CD4-positive, alpha-beta T cell treated with Interleukin-4 for 1 hour (primary cell): Measurements from ENCODE around the gene SCARB1.

Experiments used
- DNase-seq, 2 donors: peaks; one replicate each; pipeline ENCODE4 v3.0.0-alpha.2; 2020 to 2022

SCARB1 gene

DNA sequence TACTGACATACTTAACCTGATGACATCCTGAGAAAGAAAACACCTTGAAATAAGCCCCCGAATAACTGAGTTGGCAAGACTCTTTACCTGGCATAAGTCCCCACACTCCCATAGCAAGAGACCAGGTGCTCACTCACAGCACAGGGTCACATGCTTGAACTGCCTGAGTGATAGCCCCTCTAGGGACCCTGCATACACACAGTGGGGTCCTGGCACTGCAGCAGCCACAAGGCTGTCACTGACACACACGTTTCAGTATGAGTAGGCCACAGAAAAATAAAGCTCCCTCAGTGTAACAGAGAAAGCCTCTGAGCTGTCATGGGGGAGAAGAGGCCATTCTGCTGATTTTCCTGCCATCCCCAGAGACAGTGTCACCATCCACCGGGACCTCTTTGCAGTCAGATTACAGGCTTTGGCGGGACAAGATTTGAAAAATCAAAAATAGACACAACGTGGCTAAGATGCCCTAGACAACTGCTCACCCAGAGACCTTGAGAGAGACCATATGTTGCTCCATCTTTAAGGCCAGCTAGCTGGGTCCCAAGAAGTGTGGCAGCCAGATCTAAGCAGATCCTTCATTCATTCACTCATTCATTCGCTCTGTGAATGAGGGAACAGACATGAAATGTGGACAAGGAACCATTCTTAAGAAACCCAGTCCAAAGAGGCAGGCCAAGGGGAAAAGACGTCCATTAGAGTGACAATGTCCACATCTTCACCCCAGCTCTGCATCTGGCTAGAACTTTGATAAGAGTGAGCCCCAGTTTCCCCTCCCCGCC is 1.6 kb downstream of the SCARB1 start:
- DNase-seq: no peak

GRCh38 chr12:124861492-124861891 is 2.2 kb downstream of the SCARB1 start:
- DNase-seq: no peak

GRCh38 chr12:124857921-124858461 is 5.7 kb downstream of the SCARB1 start:
- no peak for DNase-seq

DNA sequence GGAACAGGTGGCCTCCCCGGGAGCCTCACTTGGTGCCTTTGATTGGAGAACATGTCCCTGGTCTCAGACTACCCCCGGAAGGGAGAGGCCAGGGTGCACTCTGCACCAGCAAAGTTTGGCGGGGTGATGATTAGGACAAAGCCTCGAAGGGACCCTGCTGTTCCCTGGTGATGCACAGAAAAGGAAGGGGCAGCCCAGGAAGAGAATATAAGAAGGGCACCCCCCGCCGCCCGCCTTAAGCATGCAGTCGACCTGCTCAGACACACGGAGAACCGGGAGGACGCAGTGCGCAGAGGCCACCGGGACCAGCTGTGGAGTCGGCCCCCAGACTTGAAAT is 6.9 kb downstream of the SCARB1 start:
- DNase-seq: no peak

GRCh38 chr12:124856132-124856841 is 7.4 kb downstream of the SCARB1 start:
- no peak for DNase-seq

GRCh38 chr12:124855275-124855957 is 8.2 kb downstream of the SCARB1 start:
- no peak for DNase-seq

- no peak for DNase-seq
These were observed 9.0 kb downstream of the SCARB1 start for GRCh38 chr12:124854637-124855184.

DNA sequence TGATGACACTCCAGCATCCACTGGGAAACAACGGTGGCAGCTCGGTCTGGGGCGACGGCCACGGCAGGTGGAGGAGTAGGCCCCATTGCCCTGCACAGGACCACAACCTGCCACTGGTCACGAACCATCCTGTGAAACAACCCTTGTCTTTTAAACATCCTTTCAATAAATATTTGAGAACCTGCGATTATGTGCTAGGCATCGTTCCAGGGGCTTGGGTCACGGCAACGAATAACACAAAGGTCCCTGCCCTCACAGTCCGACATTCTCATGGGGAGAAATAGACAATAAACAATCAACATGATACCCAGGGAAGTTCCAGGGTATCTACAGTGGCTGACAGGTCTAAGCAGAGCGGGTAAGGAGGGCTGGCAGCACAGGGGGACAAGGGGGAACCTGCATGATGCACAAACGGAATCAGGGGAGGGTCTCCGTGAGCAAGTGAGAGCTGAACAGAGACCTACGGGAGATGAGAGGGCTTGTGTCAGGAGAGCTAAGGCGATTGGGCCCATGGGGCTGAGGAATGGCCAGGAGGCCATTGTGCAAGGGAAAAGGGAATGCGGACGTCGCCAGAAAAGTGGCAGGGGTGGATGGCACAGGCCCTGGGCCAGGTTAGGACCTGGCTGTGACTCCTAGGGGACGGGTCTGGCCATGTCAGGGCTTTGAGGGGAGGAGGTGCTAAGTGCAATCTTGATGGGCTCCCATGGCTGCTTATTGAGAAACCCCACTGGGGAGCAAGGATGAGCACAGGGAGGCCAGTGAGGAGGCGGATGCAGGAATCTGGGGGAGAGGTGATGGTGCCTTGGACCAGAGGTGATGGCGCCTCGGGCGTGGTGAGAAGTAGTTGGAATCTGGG is 9.7 kb downstream of the SCARB1 start:
- DNase-seq: no peak

DNA sequence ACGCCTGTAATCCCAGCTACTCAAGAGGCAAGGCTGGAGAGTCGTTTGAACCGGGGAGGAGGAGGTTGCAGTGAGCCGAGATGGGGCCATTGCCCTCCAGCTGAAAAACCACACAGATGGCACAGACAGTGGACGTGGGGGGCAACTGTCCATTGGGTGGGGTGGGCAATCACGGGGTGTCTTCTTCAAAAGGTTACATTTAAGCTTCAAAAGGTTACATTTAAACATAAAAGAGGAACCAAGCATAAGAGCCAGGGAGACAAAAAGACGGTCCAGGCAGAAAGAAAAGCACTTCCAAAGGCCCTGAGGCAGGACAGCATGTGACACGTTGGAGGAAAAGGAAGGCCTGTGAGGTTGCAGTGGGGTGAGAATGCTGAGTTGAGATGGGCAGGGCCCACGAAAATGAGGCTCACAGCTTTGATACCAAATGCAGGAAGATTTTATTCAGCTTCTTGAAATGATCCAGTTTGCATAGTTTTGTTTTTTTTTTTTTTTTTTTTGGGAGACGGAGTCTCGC is 10.7 kb downstream of the SCARB1 start:
- DNase-seq: no peak

DNA sequence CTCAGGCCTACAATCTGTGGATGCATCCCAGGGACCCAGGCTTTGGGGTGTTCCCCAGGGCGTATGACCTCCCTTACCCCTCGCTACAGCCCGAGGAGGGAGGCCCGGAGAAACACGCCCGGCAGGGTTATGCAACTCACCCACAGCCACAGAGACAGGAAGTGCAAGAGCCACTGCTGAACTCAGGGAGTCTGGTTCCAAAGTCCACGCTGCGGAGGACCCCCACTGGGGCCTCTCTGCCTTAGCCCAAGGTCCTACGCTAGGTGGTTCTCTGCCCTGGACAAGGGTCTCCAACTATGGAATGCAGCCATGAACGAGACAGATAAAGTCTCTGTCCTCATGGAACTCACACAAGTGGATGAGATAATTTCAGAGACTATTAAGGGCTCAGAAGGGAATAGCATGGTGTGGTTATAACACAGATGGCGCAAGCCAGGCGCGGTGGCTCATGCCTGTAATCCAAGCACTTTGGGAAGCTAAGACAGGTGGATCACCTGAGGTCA is 11.3 kb downstream of the SCARB1 start:
- peak in 1 of 2 donors; percentile 63 for DNase-seq

DNA sequence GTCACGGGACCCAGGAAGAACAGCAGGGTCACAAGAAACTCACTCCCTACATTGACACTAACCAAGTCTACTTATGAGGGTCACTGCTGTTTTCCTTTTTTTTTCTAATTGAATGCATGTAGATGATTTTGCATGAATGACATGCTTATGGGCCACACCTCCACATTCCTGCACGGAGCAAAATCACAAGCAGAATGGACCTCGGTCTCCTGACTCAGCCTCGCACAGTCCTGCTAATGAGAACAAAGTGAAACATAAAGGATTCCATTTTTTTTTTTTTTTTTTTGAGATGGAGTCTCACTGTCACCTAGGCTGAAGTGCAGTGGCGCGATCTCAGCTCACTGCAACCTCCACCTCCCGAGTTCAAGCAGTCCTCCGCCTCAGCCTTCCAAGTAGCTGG is 12.3 kb downstream of the SCARB1 start:
- DNase-seq: no peak

DNA sequence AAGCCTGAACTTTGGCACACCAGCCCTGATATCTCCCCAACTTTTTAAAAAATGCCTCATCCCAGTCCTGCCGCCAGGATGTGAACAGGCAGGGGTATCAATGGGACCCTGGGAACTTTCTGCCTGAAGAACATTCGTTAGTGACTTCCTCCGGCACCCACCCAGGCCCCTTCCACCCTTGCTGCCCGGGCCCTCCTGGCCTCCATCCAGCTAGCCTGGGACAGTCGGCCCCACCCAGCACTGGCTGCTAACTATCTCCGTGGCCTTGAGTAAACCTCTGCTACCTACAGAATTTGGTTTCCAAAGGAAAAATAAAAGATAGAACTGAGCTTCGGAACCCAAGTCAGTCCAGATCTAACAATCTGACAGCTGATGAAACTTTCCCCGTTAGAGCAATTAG is 14.3 kb downstream of the SCARB1 start:
- no peak for DNase-seq

GRCh38 chr12:124848621-124849380 is 14.9 kb downstream of the SCARB1 start:
- no peak for DNase-seq

- no peak for DNase-seq
These were observed 16.3 kb downstream of the SCARB1 start for GRCh38 chr12:124847113-124848074.

DNA sequence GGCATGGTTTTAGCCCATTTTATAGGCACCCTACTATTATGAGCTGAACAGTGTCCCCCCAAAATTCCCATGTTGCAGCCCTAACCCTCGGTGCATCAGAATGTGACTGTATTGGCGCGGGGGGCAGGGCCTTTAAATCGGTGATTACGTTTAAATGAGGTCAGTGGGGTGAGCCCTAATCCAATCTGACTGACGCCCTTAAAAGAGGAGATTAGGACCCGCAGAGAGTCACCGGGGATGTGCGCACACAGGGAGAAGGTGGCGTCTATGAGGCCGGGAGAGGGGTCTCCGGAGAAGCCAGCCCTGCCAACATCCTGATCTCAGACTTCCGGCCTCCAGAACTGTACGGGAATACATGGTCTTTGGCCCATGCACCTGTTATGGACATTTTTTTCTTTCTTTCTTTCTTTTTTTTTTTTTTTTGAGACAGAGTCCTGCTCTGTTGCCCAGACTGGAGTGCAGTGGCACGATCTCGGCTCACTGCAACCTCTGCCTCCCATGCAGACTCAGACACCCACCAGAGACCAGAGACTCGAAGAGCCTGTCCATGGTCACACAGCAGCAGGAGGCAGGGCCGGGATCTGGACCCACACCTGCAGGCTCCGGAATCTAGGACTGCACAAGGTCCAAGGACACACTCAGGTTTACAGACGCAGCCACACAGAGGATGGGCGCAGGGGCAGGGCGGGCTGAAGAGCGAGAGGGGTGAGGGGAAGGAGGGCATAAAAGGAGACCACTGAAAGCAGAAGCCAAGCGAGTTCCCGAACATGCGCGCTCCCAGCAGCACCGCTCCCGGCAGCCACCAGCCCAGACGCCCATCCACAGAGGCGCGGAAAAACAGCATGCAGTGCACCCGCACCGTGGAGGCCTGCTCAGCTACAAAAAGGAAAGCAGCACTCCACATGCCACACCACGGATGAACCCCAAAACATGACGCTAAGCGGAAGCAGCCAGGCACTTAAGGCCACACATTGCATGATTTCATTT is 19.0 kb downstream of the SCARB1 start:
- no peak for DNase-seq

DNA sequence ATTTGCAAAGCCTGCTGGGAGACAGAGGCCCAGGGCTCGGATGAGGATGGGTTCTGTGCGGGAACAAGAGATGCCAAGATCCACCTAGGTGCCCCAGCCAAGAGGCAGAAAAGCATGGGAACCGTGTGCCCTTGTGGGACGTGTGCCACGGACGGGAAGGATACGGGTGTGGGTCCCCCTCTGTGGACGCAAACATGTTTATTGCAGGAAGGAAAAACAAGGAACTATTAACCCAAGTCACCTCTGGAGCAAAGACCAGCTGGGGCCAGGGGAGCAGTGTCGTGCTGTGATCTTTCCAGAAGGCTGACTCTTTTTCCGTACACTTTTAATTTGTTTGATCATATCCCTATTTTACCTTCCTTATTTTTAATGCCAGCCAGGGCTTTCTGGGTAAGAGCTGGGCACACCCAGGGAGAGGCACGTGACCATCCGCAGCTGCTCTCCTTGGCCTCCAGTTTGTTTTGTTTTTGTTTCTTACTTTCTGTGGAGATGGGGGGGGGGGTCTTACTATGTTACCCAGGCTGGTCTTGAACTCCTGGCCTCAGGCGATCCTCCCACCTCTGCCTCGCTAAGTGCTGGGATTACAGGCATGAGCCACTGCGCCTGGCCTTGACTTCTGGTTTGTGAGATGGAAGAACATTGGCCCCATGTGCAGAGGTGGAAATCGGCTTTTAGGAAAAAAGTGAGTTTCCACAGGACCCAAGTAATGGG is 20.7 kb downstream of the SCARB1 start:
- no peak for DNase-seq

- DNase-seq: no peak
These were observed 21.5 kb downstream of the SCARB1 start for GRCh38 chr12:124842073-124842749.
